Activated CD4-positive, alpha-beta T cell treated with anti-CD3 and anti-CD28 coated beads for 1 hour (primary cell): Measurements from ENCODE around the gene PTGR3.
"Not testable (repeated sequence)": the region's sequence is repeated elsewhere in the genome, so short reads cannot be mapped to it uniquely, and the experiment has no call there.

Experiments
- DNase-seq: peaks from one replicate; pipeline ENCODE4 v3.0.0-alpha.2; 2020

The PTGR3 gene

DNA sequence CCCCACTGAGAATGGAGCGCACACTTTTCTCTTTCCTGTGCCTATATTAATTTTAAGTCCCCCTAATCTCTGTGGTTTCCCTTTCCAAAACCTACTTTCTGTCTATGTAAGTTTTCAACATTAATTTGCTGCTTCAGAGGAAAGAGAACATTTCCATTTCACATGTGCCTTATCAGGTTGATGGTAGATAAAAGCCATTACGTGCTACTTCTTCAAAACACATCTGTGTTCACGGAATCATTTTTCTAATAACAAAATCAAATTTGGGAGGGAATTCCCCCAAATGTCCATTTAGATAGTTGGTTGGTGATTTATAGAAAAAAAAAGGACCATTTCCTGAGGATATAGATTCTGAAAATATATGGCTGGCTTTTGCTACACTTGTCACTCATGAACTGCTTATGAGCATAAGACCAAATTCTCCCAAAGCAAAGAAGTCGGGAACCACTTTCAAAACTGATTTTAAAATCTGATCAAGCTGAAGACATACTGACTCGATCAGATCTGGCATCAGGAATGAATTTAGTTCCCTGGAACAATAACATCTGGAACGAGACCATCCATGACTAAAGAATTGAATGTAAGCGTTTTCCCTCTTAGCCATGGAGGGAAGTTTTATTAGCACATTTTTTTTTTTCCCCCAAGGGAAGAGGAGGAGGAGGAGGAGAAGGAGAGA, 8.2 kb downstream of the PTGR3 start:
- DNase-seq: no peak

DNA sequence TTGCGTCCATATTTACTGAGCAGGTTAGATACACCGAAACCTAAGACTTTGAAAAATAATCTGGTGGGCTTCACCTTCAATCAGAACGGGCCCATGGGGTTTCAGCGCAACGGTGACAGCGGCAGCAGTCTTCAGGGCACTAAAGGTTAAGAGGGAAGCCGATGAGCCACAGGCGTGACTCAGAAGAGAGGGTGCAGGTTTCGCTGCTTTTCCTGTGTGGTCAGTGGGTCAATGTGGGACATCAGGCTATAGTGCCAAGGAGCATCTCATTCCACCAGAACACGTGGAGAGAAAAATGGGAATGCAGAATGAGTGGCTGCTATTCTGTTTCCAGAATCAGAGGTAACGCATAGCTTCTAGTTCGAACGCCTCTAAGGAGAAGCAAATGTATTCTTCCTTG, 8.9 kb downstream of the PTGR3 start:
- DNase-seq: no peak

GRCh38 chr18:75199327-75199726, 9.6 kb downstream of the PTGR3 start:
- no peak for DNase-seq

DNA sequence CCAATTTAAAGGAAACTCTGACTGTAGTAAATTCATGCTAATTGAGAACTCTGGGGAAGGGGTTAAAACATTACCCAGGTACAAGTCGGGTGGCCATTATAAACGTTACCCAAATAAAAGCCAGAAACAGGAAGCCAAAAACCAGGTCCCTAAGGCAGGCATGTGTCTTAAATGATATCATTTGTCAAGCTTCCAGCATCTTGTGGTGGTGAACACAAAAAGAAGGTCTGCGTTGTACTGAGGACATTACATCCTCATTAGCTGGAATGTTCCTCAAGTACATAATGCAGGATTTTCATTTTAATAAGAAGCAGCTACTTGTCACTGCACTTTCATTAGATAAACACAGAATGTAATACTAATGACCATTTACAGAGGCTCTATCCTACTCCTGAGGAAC, 10.9 kb downstream of the PTGR3 start:
- DNase-seq: no peak

DNA sequence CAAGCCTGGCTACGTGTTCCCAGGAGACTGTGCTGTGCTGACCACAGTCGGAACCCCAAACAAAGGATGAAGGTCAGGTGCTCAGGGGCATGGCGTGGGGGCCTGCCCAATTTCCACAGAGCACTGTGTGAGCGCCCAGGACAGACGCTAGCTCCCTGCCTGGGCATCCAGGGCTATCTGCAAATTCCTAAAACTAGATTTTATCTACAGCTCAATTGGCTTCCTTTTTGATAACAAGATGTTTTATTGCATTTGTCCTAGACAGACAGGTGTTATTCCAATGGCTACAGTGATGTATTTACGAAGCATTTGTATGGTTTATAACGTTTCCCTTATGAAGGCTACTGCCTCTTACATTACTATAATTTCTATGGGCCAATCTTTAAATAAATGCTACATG, 16.0 kb downstream of the PTGR3 start:
- no peak for DNase-seq

DNA sequence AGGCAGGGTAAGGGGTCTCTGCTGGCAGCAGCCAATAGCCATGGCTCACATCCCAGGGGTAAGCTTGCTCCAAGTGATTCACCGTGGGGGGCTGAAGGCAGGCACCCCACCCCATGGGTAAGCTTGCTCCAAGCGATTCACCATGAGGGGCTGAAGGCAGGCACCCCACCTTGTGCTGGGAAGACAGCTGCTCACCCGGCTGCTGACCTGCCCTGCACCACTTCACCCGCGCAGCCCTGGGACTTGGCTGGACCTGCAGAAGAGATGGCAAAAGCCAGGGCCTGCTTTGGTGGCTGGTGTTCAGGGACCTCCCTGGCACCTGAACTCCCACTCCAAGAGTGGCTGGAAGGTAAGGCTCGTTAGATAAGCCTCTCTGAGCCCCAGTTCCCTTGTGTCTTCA, 19.2 kb downstream of the PTGR3 start:
- no peak for DNase-seq

DNA sequence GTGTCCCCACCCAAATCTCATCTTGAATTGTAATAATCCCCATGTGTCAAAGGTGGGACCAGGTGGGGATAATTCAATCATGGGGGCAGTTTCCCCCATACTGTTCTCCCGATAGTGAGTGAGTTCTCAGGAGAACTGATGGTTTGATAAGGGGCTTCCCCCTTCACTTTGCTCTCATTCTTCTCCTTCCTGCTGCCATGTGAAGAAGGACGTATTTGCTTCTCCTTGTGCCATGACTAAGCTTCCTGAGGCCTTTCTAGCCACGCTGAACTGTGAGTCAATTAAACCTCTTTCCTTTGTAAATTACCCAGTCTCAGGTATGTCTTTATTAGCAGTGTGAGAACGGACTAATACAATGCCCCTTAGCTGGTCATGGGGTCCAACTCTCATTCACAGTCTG, 21.2 kb downstream of the PTGR3 start:
- not testable (repeated sequence) for DNase-seq

DNA sequence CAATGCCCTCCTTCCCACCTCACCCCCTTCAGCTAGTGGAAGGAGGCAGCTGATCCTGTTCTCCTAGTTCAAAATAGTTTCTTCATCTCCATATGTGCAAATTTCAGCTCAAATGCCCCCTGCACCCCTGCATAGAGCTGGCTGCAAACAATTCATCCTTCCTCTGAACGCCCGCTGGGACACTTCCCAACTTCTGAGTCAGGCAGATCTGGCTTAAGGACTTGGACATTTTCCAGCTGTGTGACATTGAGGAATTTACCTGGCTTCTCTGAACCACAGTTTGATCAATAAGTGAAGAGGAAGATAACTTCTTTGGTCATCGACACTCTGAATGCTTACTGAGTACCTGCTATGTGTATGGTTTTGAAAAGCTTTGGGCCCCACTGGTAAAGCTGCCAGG, 23.5 kb downstream of the PTGR3 start:
- no peak for DNase-seq

DNA sequence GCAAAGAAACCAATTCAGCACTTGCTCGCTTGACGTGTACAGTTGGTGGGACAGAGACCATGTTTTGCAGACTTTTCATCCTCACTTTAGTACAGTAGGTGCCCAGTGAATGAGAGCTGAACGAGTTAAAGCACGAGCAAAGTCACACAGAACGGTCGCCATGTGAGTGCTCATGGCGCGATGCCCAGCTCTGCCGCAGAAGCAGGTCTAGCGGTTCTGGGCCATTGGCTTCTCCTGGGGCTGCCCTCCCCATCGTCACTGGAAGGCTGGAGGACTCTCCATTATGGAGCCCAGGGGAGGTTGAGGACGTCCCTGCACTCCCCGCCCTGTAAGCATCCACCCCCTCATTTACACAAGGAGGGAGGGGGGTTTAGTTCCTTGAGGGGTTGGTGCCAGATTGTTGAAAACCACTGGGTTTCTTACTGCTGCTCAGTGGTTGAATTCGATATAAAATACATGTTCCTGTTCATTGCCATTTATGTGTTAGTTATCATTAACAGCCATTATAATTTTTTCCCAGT, 24.9 kb downstream of the PTGR3 start:
- DNase-seq: no peak

- no peak for DNase-seq
Observed at GRCh38 chr18:75183524-75183923, 25.4 kb downstream of the PTGR3 start.

- DNase-seq: no peak
Observed at GRCh38 chr18:75179819-75180600, 28.9 kb downstream of the PTGR3 start.

DNA sequence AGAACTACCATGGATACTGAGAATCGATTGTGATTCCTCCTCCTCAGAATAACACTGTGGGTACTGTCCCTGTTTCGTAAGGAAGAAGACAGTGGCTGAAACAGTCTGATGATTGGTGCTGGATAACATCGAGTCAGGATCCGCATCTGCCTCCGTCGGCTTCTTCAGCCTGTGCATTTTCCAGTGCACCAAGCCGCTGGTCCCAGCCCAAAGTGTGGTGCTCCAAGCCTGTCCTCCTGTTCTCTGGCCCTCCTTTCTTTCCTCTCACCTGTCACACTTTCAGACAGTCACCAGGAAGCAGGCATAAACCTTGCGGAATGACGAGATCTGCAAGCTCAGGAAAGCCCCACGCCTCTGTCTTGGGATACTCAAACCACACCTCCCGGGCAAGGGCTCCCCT, 30.6 kb downstream of the PTGR3 start:
- DNase-seq: no peak

DNA sequence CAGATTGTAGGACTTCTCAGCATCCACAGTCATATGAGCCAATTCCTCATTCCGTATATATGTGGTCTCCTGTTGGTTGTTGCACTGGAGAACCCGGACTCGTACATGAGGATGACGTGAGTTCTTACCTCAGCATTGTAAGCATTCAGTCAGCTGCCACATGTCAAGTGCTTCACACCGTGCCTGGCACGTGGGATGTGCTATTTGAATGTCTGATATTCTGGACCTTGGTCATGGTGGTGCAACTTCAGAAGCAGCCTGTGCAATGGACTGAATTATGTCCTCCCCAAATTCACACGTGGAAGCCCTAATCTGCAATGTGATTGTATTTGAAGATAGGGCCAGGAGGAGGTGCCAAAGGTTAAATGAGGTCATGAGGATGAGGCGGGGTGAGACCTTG, 32.1 kb downstream of the PTGR3 start:
- DNase-seq: no peak

DNA sequence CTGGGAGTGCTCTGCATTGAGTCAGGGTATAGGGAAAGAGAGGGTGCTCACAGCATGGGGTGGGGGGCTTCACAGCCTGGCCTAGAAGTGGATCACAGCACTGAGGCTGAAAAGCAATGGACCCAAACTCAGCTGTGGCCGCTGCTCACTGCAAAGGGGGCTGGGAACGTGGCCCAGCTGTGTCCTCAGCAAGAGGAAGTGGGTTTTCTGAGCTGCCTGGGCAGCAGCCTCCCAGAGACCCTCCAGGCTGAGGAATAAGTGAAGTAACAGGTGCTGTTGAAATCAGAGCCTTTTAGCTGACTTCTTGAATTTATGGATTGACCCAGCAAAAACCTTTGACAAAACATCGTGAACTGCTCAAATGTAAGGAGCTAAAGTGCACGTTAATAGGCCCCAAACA, 35.2 kb downstream of the PTGR3 start:
- no peak for DNase-seq

DNA sequence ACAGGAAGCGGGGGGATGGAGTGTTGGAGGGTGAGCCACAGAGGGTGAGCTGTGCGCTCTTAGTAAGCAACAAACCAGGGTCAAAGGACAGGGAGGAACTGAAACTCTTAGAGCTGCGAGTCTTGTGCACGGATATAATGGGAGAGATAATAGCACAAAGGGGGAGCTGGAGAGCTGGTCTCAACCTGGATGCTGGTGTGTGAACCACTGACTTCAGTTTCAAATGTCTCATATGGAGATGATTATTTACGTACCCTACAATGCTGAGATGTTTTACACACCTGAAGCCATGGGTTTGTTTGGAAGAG, 35.9 kb downstream of the PTGR3 start:
- DNase-seq: no peak

DNA sequence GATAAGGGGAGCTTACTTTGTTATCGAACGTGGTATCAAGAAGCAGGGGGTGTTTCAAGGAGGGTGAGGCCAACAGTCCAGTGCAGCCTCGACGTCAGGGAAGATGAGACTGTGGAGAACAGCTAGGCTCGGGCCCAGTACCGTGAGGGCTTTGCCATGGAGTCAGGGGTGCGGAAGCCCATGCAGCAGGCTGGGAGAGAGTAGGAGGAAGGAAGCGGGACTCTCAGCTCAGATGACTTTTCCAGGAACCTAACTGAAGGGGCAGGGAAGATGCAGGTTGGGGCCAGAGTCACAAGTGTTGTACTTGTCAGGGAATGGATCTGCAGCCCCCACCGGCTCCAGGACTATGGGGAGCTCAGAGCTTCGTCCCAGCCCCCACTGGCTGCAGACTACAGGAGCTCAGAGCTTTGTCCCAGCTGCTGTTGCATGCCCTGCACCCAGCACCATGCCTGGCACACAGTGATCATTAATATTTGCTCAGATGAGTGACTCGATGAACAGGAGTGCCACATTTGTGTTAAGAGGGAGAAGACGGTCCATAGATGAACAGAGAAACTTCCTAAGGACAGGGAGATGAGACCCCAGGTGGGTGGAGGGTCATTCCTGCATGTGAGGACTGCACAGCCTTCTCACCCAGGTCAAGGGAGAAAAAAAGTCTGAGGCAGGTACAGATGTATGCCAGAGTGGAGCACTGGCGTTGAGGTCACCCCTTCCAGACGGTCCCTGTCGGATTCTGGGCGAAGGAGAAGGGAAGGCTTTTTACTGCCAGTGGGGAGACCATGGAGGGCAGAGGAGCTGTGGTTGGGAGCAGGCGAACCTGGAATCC, 36.4 kb downstream of the PTGR3 start:
- no peak for DNase-seq

DNA sequence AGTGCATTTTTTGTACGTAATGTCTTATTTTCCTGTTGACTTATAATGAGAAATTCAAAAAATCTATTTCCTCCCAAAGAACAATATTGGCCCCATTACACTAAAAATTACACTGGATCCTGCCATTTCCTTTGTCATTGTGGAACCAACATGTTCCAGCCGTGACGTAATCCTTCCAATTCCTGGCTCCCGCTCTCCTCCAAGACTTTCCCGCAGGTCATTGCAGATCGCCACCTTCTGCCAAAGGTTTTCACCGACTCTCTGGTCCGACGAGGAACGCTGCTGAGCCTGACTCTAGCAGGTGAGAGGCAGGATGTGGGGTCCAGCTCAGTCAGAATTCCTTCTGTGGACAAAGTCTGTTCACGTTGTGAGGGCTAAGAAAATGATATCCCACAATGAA, 38.0 kb downstream of the PTGR3 start:
- DNase-seq: no peak

DNA sequence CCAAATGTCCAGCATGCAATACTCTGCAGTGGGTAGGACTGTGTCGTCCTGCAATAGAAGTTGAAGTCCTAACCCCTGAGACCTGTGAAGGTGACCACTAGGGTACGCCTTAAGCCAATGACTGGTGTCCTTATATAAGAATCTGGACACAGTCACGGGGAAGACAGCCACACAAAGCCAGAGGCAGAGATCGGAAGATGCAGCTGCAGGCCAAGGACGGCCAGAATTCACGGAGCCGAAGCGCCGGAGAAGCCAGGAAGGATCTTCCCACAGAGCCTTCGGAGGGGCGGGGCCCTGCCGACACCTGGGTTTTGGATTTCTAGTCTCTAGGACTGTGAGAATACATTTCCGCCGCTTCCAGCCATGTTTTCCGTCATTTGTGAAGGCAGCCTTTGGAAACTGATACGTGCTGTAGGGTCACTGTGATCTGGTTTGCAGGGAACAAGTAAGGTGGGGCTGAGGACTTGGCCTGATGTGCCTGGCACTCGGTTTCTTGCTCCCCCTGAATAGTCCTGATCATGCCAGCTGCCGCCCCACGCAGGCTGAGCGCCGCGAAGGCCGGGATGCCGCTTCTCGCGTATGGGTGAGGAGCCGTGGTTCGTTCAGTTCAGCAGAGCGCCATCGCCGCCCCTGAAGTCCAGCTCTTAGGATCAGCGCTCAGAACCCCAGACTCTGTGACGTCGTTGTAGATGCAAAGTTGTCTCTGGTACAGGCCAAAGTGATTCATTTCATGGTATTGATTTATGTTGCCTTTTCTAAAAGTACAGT, 38.7 kb downstream of the PTGR3 start:
- no peak for DNase-seq

- DNase-seq: no peak
Observed at GRCh38 chr18:75169411-75169810, 39.5 kb downstream of the PTGR3 start.

DNA sequence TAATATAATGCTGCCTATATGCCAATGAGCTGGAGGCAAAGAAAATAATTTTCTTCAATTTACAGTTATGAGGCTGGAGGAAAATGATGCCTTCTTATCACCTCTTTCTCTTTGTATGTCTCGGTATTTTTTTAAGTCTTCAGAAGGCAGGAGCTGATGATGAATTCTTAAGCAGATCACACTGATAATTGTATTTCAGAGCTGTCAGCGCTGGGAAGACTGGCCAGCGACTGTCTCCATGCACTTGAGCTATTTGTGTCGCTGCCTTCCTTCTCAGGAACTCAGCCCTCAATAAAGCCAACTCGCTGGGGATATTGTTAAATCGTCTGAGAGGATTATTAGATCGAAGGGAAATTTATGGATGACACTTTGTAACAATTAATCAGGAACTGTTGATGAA, 40.3 kb downstream of the PTGR3 start:
- no peak for DNase-seq

DNA sequence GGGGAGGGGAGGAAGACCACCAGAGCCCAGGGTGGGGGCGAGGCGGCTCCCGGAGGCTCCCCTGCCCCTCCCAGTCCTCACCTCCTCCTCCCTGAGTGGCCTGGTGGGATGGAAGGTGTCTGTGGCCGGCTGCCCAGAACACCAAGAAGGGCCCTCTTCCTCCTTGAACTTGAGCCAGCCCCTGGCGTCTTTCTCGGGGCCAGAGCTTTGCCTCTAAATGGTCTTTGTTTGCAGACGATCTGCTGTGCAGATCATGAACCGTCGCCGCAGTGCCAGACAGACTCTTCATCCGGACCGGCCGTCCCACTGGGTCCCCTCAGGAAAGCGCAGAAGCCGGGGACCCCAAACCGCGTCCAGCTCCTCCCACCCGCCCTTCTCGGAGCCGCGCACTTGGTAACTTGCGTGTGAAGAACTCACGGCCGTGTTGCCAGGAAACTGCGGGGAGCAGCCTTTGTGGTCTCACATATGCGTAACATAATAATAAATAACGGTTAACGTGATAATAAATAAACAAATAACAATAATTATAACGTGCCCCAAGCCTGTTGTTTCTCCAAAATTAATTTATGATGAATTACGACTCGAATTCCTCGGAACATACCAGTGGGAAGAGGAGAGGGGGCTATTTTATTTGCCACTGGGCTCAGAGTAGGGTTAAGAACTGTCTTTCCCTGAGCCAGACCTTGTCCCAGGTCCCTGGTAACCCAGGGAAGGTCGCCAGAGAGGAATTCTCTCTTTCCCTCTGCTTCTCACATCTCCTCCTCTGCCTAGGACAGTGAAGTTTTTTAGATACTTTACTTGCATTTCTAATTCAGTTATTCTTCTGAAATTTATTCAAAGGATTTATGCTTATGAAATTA, 41.0 kb downstream of the PTGR3 start:
- DNase-seq: no peak

DNA sequence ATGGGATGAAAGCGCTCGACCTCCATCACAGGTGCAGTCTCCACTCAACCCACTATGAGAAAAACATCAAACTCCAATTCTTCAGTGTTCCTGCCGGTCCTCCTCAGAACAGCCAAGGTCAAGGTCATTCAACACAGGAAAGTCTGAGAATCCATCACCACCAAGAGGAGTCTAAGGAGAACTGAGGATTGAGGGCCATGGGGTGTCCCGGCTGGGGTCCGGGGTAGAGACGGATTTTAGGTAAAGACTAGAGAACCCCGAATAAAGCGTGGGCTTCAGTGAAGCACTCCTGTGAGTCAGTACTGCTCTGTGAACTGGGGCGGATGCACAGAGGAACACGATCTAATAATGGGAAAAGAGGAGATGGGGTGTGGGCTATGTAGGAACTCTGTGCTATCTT, 41.8 kb downstream of the PTGR3 start:
- DNase-seq: no peak
